SK-N-SH (cell line): ENCODE measurements around the gene PLA2G7. TPM values are rescaled to one million over a fixed set of nuclear protein-coding genes. Genes with fewer than 3 reads are reported as not detected.
A peak's percentile ranks its signal among the peaks of the same experiment; 100 is the strongest.

Source experiments
- CTCF ChIA-PET: fragments of 300-600, 350-600 bp; formaldehyde crosslinking; extraction: SDS; loops from one replicate; lab custom pipeline; 2021; lab: Yijun Ruan, JAX
- POLR2A ChIA-PET: fragments of 350-600 bp; sonication (Branson Sonifier 250); formaldehyde crosslinking; extraction: SDS; loops from one replicate; lab custom pipeline; 2020; ENCODE audit warnings: antibody characterized with exemption, inconsistent platforms; lab: Yijun Ruan, JAX
- DNase-seq: peaks from one replicate; pipeline ENCODE4 v3.0.0; 2012
- H2AFZ ChIP-seq: fragments of 200-600 bp; sonication (generic); 2 replicates; pipeline ENCODE4 v1.8.1; 2016; ENCODE audit warnings: antibody characterized with exemption, mild to moderate bottlenecking, low read depth
- H3F3A ChIP-seq: fragments of 200-600 bp; sonication (generic); replicated peaks from 2 replicates; pipeline ENCODE3; 2016; ENCODE audit warnings: antibody characterized with exemption, mild to moderate bottlenecking; ENCODE audit not compliant: insufficient read depth
- H3K27ac ChIP-seq, 2 experiments: fragments of 200-500 bp in 1 of 2; fragments of 200-600 bp in 1 of 2; sonication (Bioruptor generic) in 1 of 2; sonication (generic), shearing (Covaris generic) in 1 of 2; 2 replicates each; pipeline versions ENCODE4 v1.5.1 to v1.6.1; 2014 to 2016; ENCODE audit warnings: low read depth in 2 of 2, inconsistent platforms in 1 of 2, low read length in 1 of 2, mild to moderate bottlenecking in 1 of 2, mixed read lengths in 1 of 2
- H3K27me3 ChIP-seq: fragments of 200-600 bp; sonication (generic), shearing (Covaris generic); 2 replicates; pipeline ENCODE4 v1.6.1; 2016; ENCODE audit warnings: mixed run types; ENCODE audit not compliant: insufficient read depth
- H3K36me3 ChIP-seq, 2 experiments: fragments of 200-500 bp in 1 of 2; fragments of 200-600 bp in 1 of 2; sonication (Bioruptor generic) in 1 of 2; sonication (generic) in 1 of 2; replicated peaks in 1 of 2; 2 replicates each; pipeline versions ENCODE3 to v1.5.1; 2014 to 2016; ENCODE audit warnings: low read length in 1 of 2, mild to moderate bottlenecking in 1 of 2; ENCODE audit not compliant: insufficient read depth in 2 of 2, control insufficient read depth in 1 of 2
- H3K4me1 ChIP-seq, 2 experiments: fragments of 200-500 bp in 1 of 2; fragments of 200-600 bp in 1 of 2; sonication (Bioruptor generic) in 1 of 2; sonication (generic), shearing (Covaris generic) in 1 of 2; 2 replicates each; pipeline versions ENCODE4 v1.5.1 to v1.6.1; 2014 to 2016; ENCODE audit warnings: low read depth in 1 of 2, low read length in 1 of 2, mixed run types in 1 of 2; ENCODE audit not compliant: insufficient read depth in 2 of 2, control insufficient read depth in 1 of 2
- H3K4me2 ChIP-seq: fragments of 200-600 bp; sonication (generic), shearing (Covaris generic); 2 replicates; pipeline ENCODE4 v1.6.1; 2017; ENCODE audit warnings: mixed run types
- H3K4me3 ChIP-seq, 2 experiments: fragments of 200-500 bp in 1 of 2; fragments of 200-600 bp in 1 of 2; sonication (Bioruptor generic) in 1 of 2; sonication (generic), shearing (Covaris generic) in 1 of 2; 2 replicates each; pipeline versions ENCODE4 v1.5.1 to v1.8.1; 2014 to 2016; ENCODE audit warnings: low read depth in 2 of 2, inconsistent platforms in 1 of 2, low read length in 1 of 2, mild to moderate bottlenecking in 1 of 2, mixed read lengths in 1 of 2, moderate library complexity in 1 of 2
- H3K79me2 ChIP-seq: fragments of 200-600 bp; sonication (generic); 2 replicates; pipeline ENCODE4 v1.8.1; 2017; ENCODE audit warnings: mild to moderate bottlenecking; ENCODE audit not compliant: insufficient read depth
- H3K9ac ChIP-seq: fragments of 200-600 bp; sonication (generic); 2 replicates; pipeline ENCODE4 v1.6.1; 2017; ENCODE audit warnings: mixed run types
- H3K9me2 ChIP-seq: fragments of 200-600 bp; sonication (generic); 2 replicates; pipeline ENCODE4 v1.6.1; 2017; ENCODE audit warnings: mixed run types
- H3K9me3 ChIP-seq: fragments of 200-600 bp; sonication (generic); 2 replicates; pipeline ENCODE4 v1.6.1; 2017; ENCODE audit warnings: mixed run types, mild to moderate bottlenecking, moderate library complexity
- H4K20me1 ChIP-seq: fragments of 200-600 bp; sonication (generic); 2 replicates; pipeline ENCODE4 v1.6.1; 2017; ENCODE audit warnings: mild to moderate bottlenecking, mixed run types; ENCODE audit not compliant: insufficient read depth
- CHD2 ChIP-seq: fragments of 150-350 bp; IDR thresholded peaks from 2 replicates; pipeline ENCODE4 v1.6.1; 2018; ENCODE audit warnings: low read length; ENCODE audit not compliant: partially characterized antibody
- WGBS: methylation state at CpG from one replicate; pipeline ENCODE4 v1.1.6; 2017; ENCODE audit warnings: low lambda C conversion rate; 5-methylcytosine and 5-hydroxymethylcytosine counted together
- polyA plus RNA-seq, 3 experiments: library from polyadenylated mRNA; depleted of rRNA; stranded (reverse); fragments of >200 nt; gene quantifications; 2 replicates each; pipeline ENCODE4 v1.2.3, GENCODE V29; 2012
- TF ChIP-seq, protein P1 (sequence below): IDR thresholded peaks from 2 replicates; pipeline ENCODE4 v1.4.0; 2012; ENCODE audit warnings: low read depth, borderline replicate concordance
- TF ChIP-seq, protein P2 (sequence below): fragments of 200-600 bp; sonication (generic); IDR thresholded peaks from 2 replicates; pipeline ENCODE4 v1.6.1; 2017; ENCODE audit warnings: antibody characterized with exemption, mild to moderate bottlenecking, moderate library complexity

PLA2G7 gene
- polyA plus RNA-seq, 1 of the 3 experiments (the other 2 are of a cell fraction), result not detected

DNA sequence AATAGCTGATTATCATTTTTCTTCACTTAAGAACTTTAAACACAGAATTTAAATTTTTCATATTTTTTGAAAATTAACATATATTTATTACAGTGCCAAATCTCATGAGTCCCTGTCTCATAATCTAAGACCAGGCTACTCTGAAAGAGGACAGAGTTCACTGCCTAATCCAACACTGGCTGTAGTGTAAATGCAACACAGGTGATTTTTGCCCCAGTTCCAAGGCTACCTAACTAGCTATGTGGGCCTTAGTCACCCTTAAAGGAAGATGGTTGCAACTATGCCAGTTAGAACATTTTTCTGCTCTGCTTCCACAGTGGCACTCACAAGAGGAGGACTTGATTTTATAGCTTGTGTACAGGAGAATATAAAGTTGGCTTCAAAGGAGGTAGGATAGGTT, 77.5 kb downstream of the PLA2G7 start (continued):
- TF ChIP-seq, protein P1, sequence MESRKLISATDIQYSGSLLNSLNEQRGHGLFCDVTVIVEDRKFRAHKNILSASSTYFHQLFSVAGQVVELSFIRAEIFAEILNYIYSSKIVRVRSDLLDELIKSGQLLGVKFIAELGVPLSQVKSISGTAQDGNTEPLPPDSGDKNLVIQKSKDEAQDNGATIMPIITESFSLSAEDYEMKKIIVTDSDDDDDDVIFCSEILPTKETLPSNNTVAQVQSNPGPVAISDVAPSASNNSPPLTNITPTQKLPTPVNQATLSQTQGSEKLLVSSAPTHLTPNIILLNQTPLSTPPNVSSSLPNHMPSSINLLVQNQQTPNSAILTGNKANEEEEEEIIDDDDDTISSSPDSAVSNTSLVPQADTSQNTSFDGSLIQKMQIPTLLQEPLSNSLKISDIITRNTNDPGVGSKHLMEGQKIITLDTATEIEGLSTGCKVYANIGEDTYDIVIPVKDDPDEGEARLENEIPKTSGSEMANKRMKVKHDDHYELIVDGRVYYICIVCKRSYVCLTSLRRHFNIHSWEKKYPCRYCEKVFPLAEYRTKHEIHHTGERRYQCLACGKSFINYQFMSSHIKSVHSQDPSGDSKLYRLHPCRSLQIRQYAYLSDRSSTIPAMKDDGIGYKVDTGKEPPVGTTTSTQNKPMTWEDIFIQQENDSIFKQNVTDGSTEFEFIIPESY, result no peak

DNA sequence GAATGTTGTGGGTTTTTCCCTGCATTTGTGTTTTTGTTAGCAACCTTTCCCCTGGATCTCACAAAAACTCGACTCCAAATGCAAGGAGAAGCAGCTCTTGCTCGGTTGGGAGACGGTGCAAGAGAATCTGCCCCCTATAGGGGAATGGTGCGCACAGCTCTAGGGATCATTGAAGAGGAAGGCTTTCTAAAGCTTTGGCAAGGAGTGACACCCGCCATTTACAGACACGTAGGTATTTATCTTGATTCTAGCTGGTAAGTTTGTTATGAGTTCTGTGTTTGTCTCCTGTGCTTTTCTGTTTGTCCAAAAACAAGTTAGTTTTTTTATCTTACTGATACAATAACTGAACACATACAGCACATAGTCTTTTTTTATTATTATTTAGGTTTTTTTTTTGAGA, 79.4 kb downstream of the PLA2G7 start:
- peak; percentile 34 for DNase-seq
- Histone ChIP-seq H3K9me2 (no peaks in the 10 kb centered on the region), H3F3A (no peaks in the 10 kb centered on the region), H4K20me1 (no peaks in the 10 kb centered on the region), H3K79me2 (no peaks in the 10 kb centered on the region), H3K9me3 (peaks cover 7% of the 10 kb centered on the region; the same call in 1 of the 2 replicates), H3K4me1 (peaks cover 0 to 3% of the 10 kb centered on the region in 2 experiments; a peak in 2 of 4 replicates), H3K9ac (no peak overlapping the region), H2AFZ (no peak overlapping the region), H3K27ac (no peak overlapping the region), H3K4me2 (no peak overlapping the region), H3K36me3 (no peaks in the 10 kb centered on the region), H3K27me3 (no peaks in the 10 kb centered on the region), H3K4me3 (no peak overlapping the region)
- ChIA-PET POLR2A (no interaction called here), CTCF (interaction anchor here (1.1 to 1.3 kb wide), 4 partner anchors 8 to 28 kb away, joined by 3 to 4 read pairs (median 4); no protein-coding TSS in a partner anchor)
- 58% methylated on average over 6 of the region's 6 CpGs for WGBS
- TF ChIP-seq, protein P2, sequence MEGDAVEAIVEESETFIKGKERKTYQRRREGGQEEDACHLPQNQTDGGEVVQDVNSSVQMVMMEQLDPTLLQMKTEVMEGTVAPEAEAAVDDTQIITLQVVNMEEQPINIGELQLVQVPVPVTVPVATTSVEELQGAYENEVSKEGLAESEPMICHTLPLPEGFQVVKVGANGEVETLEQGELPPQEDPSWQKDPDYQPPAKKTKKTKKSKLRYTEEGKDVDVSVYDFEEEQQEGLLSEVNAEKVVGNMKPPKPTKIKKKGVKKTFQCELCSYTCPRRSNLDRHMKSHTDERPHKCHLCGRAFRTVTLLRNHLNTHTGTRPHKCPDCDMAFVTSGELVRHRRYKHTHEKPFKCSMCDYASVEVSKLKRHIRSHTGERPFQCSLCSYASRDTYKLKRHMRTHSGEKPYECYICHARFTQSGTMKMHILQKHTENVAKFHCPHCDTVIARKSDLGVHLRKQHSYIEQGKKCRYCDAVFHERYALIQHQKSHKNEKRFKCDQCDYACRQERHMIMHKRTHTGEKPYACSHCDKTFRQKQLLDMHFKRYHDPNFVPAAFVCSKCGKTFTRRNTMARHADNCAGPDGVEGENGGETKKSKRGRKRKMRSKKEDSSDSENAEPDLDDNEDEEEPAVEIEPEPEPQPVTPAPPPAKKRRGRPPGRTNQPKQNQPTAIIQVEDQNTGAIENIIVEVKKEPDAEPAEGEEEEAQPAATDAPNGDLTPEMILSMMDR, result peak; percentile 31; the same call in 1 of the 2 replicates
- no peak for TF ChIP-seq CHD2

Other genes with a start within 250 kb of the PLA2G7 start
- not detected in 2 replicates for gene RCAN2, start 243.9 kb downstream of the PLA2G7 start, polyA plus RNA-seq (2012; rRNA removed)
- not detected in 2 replicates for gene CYP39A1, start 82.6 kb downstream of the PLA2G7 start, polyA plus RNA-seq (2012; rRNA removed)
- 0.66 and 1.7 TPM in 2 replicates for gene SLC25A27, start 82.4 kb downstream of the PLA2G7 start, polyA plus RNA-seq (2012; rRNA removed)
- not detected in 2 replicates for gene TDRD6, start 47.5 kb downstream of the PLA2G7 start, polyA plus RNA-seq (2012; rRNA removed)
- not detected in 2 replicates for gene ANKRD66, start 11.6 kb upstream of the PLA2G7 start, polyA plus RNA-seq (2012; rRNA removed)
- gene MEP1A, start 58.0 kb upstream of the PLA2G7 start, polyA plus RNA-seq (2012; rRNA removed), result not detected in 2 replicates
- 0.02 and 0.06 TPM in 2 replicates for gene ADGRF5, start 186.6 kb upstream of the PLA2G7 start, polyA plus RNA-seq (2012; rRNA removed)